Embryonic facial prominence (tissue), 1 donor: ENCODE data around the gene DRC1.

Experiments
- DNase-seq: peaks from one replicate; pipeline ENCODE4 v3.0.0-alpha.2; 2016; ENCODE audit errors: extremely low spot score

DRC1 gene

GRCh38 chr2:26444236-26444635 is 42.5 kb downstream of the DRC1 start:
- no peak for DNase-seq

- DNase-seq, result no peak
Measured at GRCh38 chr2:26448651-26449050, 46.9 kb downstream of the DRC1 start.

GRCh38 chr2:26449278-26450030 is 47.7 kb downstream of the DRC1 start:
- no peak for DNase-seq

GRCh38 chr2:26450031-26450635 is 48.4 kb downstream of the DRC1 start:
- no peak for DNase-seq

- no peak for DNase-seq
Measured at GRCh38 chr2:26451700-26452099, 50.0 kb downstream of the DRC1 start.

- DNase-seq, result no peak
Measured at GRCh38 chr2:26453421-26454329, 52.0 kb downstream of the DRC1 start.

GRCh38 chr2:26454561-26455001 is 52.9 kb downstream of the DRC1 start:
- no peak for DNase-seq

GRCh38 chr2:26455037-26455669 is 53.4 kb downstream of the DRC1 start:
- DNase-seq, result no peak

- DNase-seq, result no peak
Measured at GRCh38 chr2:26455670-26456439, 54.1 kb downstream of the DRC1 start.

- DNase-seq, result no peak
Measured at GRCh38 chr2:26456440-26457250, 54.9 kb downstream of the DRC1 start.

- DNase-seq, result no peak
Measured at GRCh38 chr2:26457251-26457666, 55.5 kb downstream of the DRC1 start.

- no peak for DNase-seq
Measured at GRCh38 chr2:26457695-26458364, 56.1 kb downstream of the DRC1 start.

- no peak for DNase-seq
Measured at GRCh38 chr2:26458365-26459042, 56.8 kb downstream of the DRC1 start.

GRCh38 chr2:26459991-26460612 is 58.4 kb downstream of the DRC1 start:
- no peak for DNase-seq

- no peak for DNase-seq
Measured at GRCh38 chr2:26460613-26461031, 58.9 kb downstream of the DRC1 start.

GRCh38 chr2:26461601-26462023 is 59.9 kb downstream of the DRC1 start:
- no peak for DNase-seq

- no peak for DNase-seq
Measured at GRCh38 chr2:26462100-26462499, 60.4 kb downstream of the DRC1 start.

- no peak for DNase-seq
Measured at GRCh38 chr2:26462511-26463243, 61.0 kb downstream of the DRC1 start.
